DMS79 (cell line): Measurements from ENCODE around the gene SLX1A.
"Not testable (repeated sequence)": the region's sequence is repeated elsewhere in the genome, so short reads cannot be mapped to it uniquely, and the experiment has no call there.

ENCODE experiments used
- DNase-seq: peaks from one replicate; lab custom pipeline; 2025; lab: John Stamatoyannopoulos, UW

The SLX1A gene

GRCh38 chr16:30184096-30184890, 9.4 kb upstream of the SLX1A start:
- peak; percentile 28 for DNase-seq

GRCh38 chr16:30184891-30185682, 8.6 kb upstream of the SLX1A start:
- no peak for DNase-seq

GRCh38 chr16:30185683-30186421, 7.8 kb upstream of the SLX1A start:
- DNase-seq: no peak

GRCh38 chr16:30186444-30186781, 7.3 kb upstream of the SLX1A start:
- DNase-seq: no peak

- DNase-seq: no peak
Observed at GRCh38 chr16:30186782-30187555, 6.7 kb upstream of the SLX1A start.

GRCh38 chr16:30187556-30187865, 6.2 kb upstream of the SLX1A start:
- DNase-seq: no peak

- DNase-seq: no peak
Observed at GRCh38 chr16:30187971-30188561, 5.6 kb upstream of the SLX1A start.

GRCh38 chr16:30191158-30191557, 2.5 kb upstream of the SLX1A start:
- DNase-seq: not testable (repeated sequence)

- not testable (repeated sequence) for DNase-seq
Observed at GRCh38 chr16:30193098-30193497, 577 bp upstream of the SLX1A start.

GRCh38 chr16:30194172-30194925, 674 bp downstream of the SLX1A start:
- not testable (repeated sequence) for DNase-seq

- not testable (repeated sequence) for DNase-seq
Observed at GRCh38 chr16:30197001-30197400, 3.3 kb downstream of the SLX1A start.

GRCh38 chr16:30199049-30199448, 5.4 kb downstream of the SLX1A start, which contains the start of gene SULT1A3:
Gene SULT1A3, plus strand, starts transcription at chr16:30199255. Its CDS starts 1,474 bp downstream, at chr16:30200729.
- not testable (repeated sequence) for DNase-seq

- DNase-seq: not testable (repeated sequence)
Observed at GRCh38 chr16:30199608-30200343, 6.1 kb downstream of the SLX1A start.

GRCh38 chr16:30205541-30206236, 12.0 kb downstream of the SLX1A start:
- DNase-seq: not testable (repeated sequence)

- DNase-seq: not testable (repeated sequence)
Observed at GRCh38 chr16:30206252-30206651, 12.6 kb downstream of the SLX1A start.

GRCh38 chr16:30207063-30207704, 13.5 kb downstream of the SLX1A start:
- not testable (repeated sequence) for DNase-seq

- not testable (repeated sequence) for DNase-seq
Observed at GRCh38 chr16:30209032-30209431, 15.4 kb downstream of the SLX1A start.

GRCh38 chr16:30211414-30211813, 17.7 kb downstream of the SLX1A start:
- not testable (repeated sequence) for DNase-seq

GRCh38 chr16:30217082-30217481, 23.4 kb downstream of the SLX1A start:
- DNase-seq: not testable (repeated sequence)
